IMR-90 (cell line): ENCODE measurements around the gene DCLRE1B. TPM values are rescaled to one million over a fixed set of nuclear protein-coding genes. Genes with fewer than 3 reads are reported as not detected.

Source experiments
- ATAC-seq: fragments of 200-7000 bp; cut with Tn5 transposase; 2 replicates; pipeline ENCODE4 v1.9.1; 2020; ENCODE audit warnings: low read depth, mild to moderate bottlenecking, moderate library complexity
- BruUV-seq: library from RNA; stranded (reverse); fragments of 400-500 nt; replicated peaks from 2 replicates; lab custom pipeline; 2021; lab: Mats Ljungman, UMichigan
- CTCF ChIA-PET: fragments of 300-600 bp; formaldehyde crosslinking; extraction: SDS; loops from one replicate; lab custom pipeline; 2021; ENCODE audit warnings: antibody characterized with exemption; lab: Yijun Ruan, JAX
- POLR2A ChIA-PET: fragments of 300-600 bp; sonication (Branson Sonifier 250); formaldehyde crosslinking; loops from one replicate; lab custom pipeline; 2022; ENCODE audit warnings: antibody characterized with exemption; ENCODE audit not compliant: unreplicated experiment; lab: Charles Lee
- DNase-seq: peaks from one replicate; pipeline ENCODE4 v3.0.0; 2013
- H2AFZ ChIP-seq: replicated peaks from 2 replicates; pipeline ENCODE3; 2013; ENCODE audit warnings: low read length, mild to moderate bottlenecking; ENCODE audit not compliant: poor library complexity
- H2AK5ac ChIP-seq: 2 replicates; pipeline ENCODE4 v1.6.1; 2013; ENCODE audit warnings: low read depth, low read length, inconsistent platforms
- H2AK9ac ChIP-seq: replicated peaks from 2 replicates; pipeline ENCODE3; 2013; ENCODE audit warnings: mild to moderate bottlenecking, low read depth, low read length, moderate library complexity; ENCODE audit not compliant: poor library complexity
- H2BK120ac ChIP-seq: 2 replicates; pipeline ENCODE4 v1.6.1; 2013; ENCODE audit warnings: low read depth, low read length, inconsistent platforms
- H2BK15ac ChIP-seq: 3 replicates; pipeline ENCODE4 v1.6.1; 2013; ENCODE audit warnings: low read depth, low read length, inconsistent platforms
- H2BK20ac ChIP-seq: 2 replicates; pipeline ENCODE4 v1.6.1; 2013; ENCODE audit warnings: low read depth, mild to moderate bottlenecking, inconsistent platforms, low read length, moderate library complexity
- H2BK5ac ChIP-seq: 2 replicates; pipeline ENCODE4 v1.6.1; 2013; ENCODE audit warnings: mild to moderate bottlenecking, low read depth, low read length, inconsistent platforms; ENCODE audit not compliant: poor library complexity, severe bottlenecking
- H3K14ac ChIP-seq: replicated peaks from 2 replicates; pipeline ENCODE4 v1.6.1; 2013; ENCODE audit warnings: low read depth, low read length, inconsistent platforms
- H3K18ac ChIP-seq: 2 replicates; pipeline ENCODE4 v1.6.1; 2013; ENCODE audit warnings: low read depth, low read length, control low read depth
- H3K23ac ChIP-seq: 2 replicates; pipeline ENCODE4 v1.6.1; 2013; ENCODE audit warnings: low read depth, low read length, inconsistent platforms
- H3K27ac ChIP-seq: 2 replicates; pipeline ENCODE4 v1.5.1; 2013; ENCODE audit warnings: mild to moderate bottlenecking, control low read depth, low read length; ENCODE audit not compliant: insufficient read depth
- H3K27me3 ChIP-seq: 2 replicates; pipeline ENCODE4 v1.6.1; 2013; ENCODE audit warnings: low read length; ENCODE audit not compliant: control insufficient read depth, insufficient read depth
- H3K36me3 ChIP-seq: 2 replicates; pipeline ENCODE4 v1.6.1; 2013; ENCODE audit warnings: low read length, mixed read lengths; ENCODE audit not compliant: control insufficient read depth, insufficient read depth
- H3K4ac ChIP-seq: 2 replicates; pipeline ENCODE4 v1.6.1; 2013; ENCODE audit warnings: low read depth, low read length, inconsistent platforms
- H3K4me1 ChIP-seq: 2 replicates; pipeline ENCODE4 v1.6.1; 2013; ENCODE audit warnings: low read length, mixed read lengths; ENCODE audit not compliant: control insufficient read depth, insufficient read depth
- H3K4me2 ChIP-seq: 2 replicates; pipeline ENCODE4 v1.6.1; 2013; ENCODE audit warnings: low read depth, mild to moderate bottlenecking, control low read depth, low read length, moderate library complexity
- H3K4me3 ChIP-seq: 2 replicates; pipeline ENCODE4 v1.5.1; 2013; ENCODE audit warnings: low read depth, mild to moderate bottlenecking, control low read depth, low read length, moderate library complexity; ENCODE audit not compliant: insufficient read depth
- H3K56ac ChIP-seq: 2 replicates; pipeline ENCODE4 v1.6.1; 2013; ENCODE audit warnings: low read length, inconsistent platforms; ENCODE audit not compliant: insufficient read depth; ENCODE audit errors: extremely low read depth
- H3K79me1 ChIP-seq, 2 experiments: 2 replicates each; pipeline ENCODE4 v1.6.1; 2013; ENCODE audit warnings: low read length in 2 of 2, inconsistent platforms in 1 of 2, low read depth in 1 of 2
- H3K9ac ChIP-seq: 2 replicates; pipeline ENCODE4 v1.6.1; 2013; ENCODE audit warnings: low read depth, low read length, control low read depth
- H3K9me1 ChIP-seq: 2 replicates; pipeline ENCODE4 v1.6.1; 2013; ENCODE audit warnings: low read length, inconsistent platforms; ENCODE audit not compliant: insufficient read depth
- H3K9me3 ChIP-seq: 2 replicates; pipeline ENCODE4 v1.6.1; 2013; ENCODE audit warnings: low read length; ENCODE audit not compliant: control insufficient read depth, insufficient read depth
- H4K20me1 ChIP-seq: 2 replicates; pipeline ENCODE4 v1.6.1; 2013; ENCODE audit warnings: low read length, inconsistent platforms; ENCODE audit not compliant: insufficient read depth
- H4K5ac ChIP-seq: 2 replicates; pipeline ENCODE4 v1.6.1; 2013; ENCODE audit warnings: mild to moderate bottlenecking, low read depth, low read length, control low read depth
- H4K8ac ChIP-seq, 2 experiments: 2 replicates each; pipeline ENCODE4 v1.6.1; 2013; ENCODE audit warnings: low read depth in 2 of 2, low read length in 2 of 2, control low read depth in 1 of 2, inconsistent platforms in 1 of 2
- H4K91ac ChIP-seq: 2 replicates; pipeline ENCODE4 v1.6.1; 2013; ENCODE audit warnings: low read depth, low read length, inconsistent platforms; ENCODE audit not compliant: insufficient read depth
- CEBPB ChIP-seq: IDR thresholded peaks from 2 replicates; pipeline ENCODE4 v1.6.1; 2012; ENCODE audit warnings: low read depth, low read length, improper control_type of control experiment
- MAZ ChIP-seq: IDR thresholded peaks from 2 replicates; pipeline ENCODE4 v1.6.1; 2012; ENCODE audit warnings: low read depth, mild to moderate bottlenecking, low read length, improper control_type of control experiment, moderate library complexity, borderline replicate concordance
- MXI1 ChIP-seq: IDR thresholded peaks from 2 replicates; pipeline ENCODE4 v1.6.1; 2012; ENCODE audit warnings: low read depth, mild to moderate bottlenecking, low read length, moderate library complexity, borderline replicate concordance
- USF2 ChIP-seq: fragments of 150-350 bp; IDR thresholded peaks from 2 replicates; pipeline ENCODE4 v1.6.1; 2017; ENCODE audit warnings: mild to moderate bottlenecking, antibody characterized with exemption, low read length, low read depth
- WGBS, 2 experiments: methylation state at CpG; one replicate each; pipeline versions ENCODE4 v1.1.5 to v1.1.7; 2013; ENCODE audit warnings: missing lambda C conversion rate in 2 of 2; ENCODE audit not compliant: insufficient read length in 1 of 2; ENCODE audit errors: extremely low coverage in 2 of 2; 5-methylcytosine and 5-hydroxymethylcytosine counted together
- dilution Hi-C: fragments of 300-500 bp; cut with HindIII; formaldehyde crosslinking; loops from one replicate; pipeline ENCODE4 v1.14.3; 2018; ENCODE audit warnings: low sequenced_read_pairs; ENCODE audit not compliant: unreplicated experiment
- in situ Hi-C: fragments of 300-500 bp; cut with MboI; formaldehyde crosslinking; loops from 3 replicates; pipeline ENCODE4 v1.14.3; 2019; ENCODE audit warnings: low sequenced_read_pairs, inconsistent platforms, mixed read lengths
- intact Hi-C: fragments of 100-400 bp; cut with micrococcal nuclease; formaldehyde crosslinking; loops from 2 replicates; pipeline ENCODE4 v1.10.0; 2022
- polyA plus RNA-seq, 3 experiments: library from polyadenylated mRNA; depleted of rRNA; stranded (reverse); fragments of >200 nt; gene quantifications; 2 replicates each; pipeline ENCODE4 v1.2.3, GENCODE V29; 2012; ENCODE audit warnings: low replicate concordance in 1 of 3
- total RNA-seq: library from RNA; depleted of rRNA; stranded (reverse); fragments of >200 nt; gene quantifications from 2 replicates; pipeline ENCODE4 v1.2.3, GENCODE V29; 2012

DCLRE1B gene
- total and polyA plus RNA-seq, 2 of the 4 experiments (the other 2 are of a cell fraction) = 4.9 to 6.1 TPM

- in situ Hi-C loops = loop anchor here (25.0 kb wide), 1 partner anchor 775 kb away; no protein-coding TSS in a partner anchor
These were observed 7.6 kb downstream of the DCLRE1B start for GRCh38 chr1:113912594-113913311.

More at GRCh38 chr1:113912594-113913311, 7.6 kb downstream of the DCLRE1B start:
- Histone ChIP-seq H4K20me1 (no peaks in the 10 kb centered on the region), H3K27me3 (no peaks in the 10 kb centered on the region), H3K4me2 (peak overlapping the region; percentile 74), H2BK120ac (peak overlapping the region; percentile 86), H3K36me3 (peaks cover 13% of the 10 kb centered on the region), H2AK9ac (peak overlapping the region; percentile 75), H2BK15ac (no peak overlapping the region; the same call in 1 of the 3 replicates), H4K91ac (peak overlapping the region; percentile 25), H2AK5ac (no peak overlapping the region), H2BK5ac (peak overlapping the region; percentile 59), H3K23ac (no peak overlapping the region), H3K18ac (peak overlapping the region; percentile 66), H3K79me1 (peaks cover 6 to 36% of the 10 kb centered on the region in 2 experiments; a peak in 2 of 4 replicates), H3K4ac (peak overlapping the region; percentile 77), H3K27ac (peak overlapping the region; percentile 83; the same call in 1 of the 2 replicates), H3K14ac (peak overlapping the region; percentile 7), H3K56ac (peak overlapping the region; percentile 14; the same call in 1 of the 2 replicates), H3K9ac (no peak overlapping the region; the same call in 1 of the 2 replicates), H4K5ac (peak overlapping the region; percentile 72), H2BK20ac (peak overlapping the region; percentile 74), H2AFZ (peak overlapping the region; percentile 72), H3K9me3 (no peaks in the 10 kb centered on the region), H3K4me3 (no peak overlapping the region), H3K9me1 (peaks cover 9% of the 10 kb centered on the region), H4K8ac (peak overlapping the region in 1 of 2 experiments; percentile 82; a peak in 2 of 4 replicates), H3K4me1 (peaks cover 7% of the 10 kb centered on the region)
- DNase-seq (peak; percentile 88), ATAC-seq (peak; percentile 97)
- POLR2A ChIA-PET = interaction anchor here (0.5 to 1.4 kb wide), 2 partner anchors 9 to 36 kb away, joined by 4 to 6 read pairs; partner anchors contain the start of gene AP4B1
- dilution Hi-C loops (no loop called here), intact Hi-C loops (loop anchor here (2.0 kb wide), 1 partner anchor 16 kb away; the partner anchor contains the start of gene HIPK1)
- WGBS, 2 experiments = 13% methylated on average over 2 of the region's 6 CpGs; no CpG with 5 or more reads in 1 of the 2 experiments
- no peak for TF ChIP-seq CEBPB
- TF ChIP-seq MXI1 = no peak
- no peak for TF ChIP-seq USF2
- TF ChIP-seq MAZ = peak; percentile 50; the same call in 1 of the 2 replicates
- no TSS peak for BruUV-seq
- CTCF ChIA-PET = no interaction called here
